IPS-NIHi7 (cell line): Measurements from ENCODE around the gene ICOSLG.
A peak's percentile ranks its signal among the peaks of the same experiment; 100 is the strongest.
"Not testable (repeated sequence)": the region's sequence is repeated elsewhere in the genome, so short reads cannot be mapped to it uniquely, and the experiment has no call there.

ENCODE experiments used
- DNase-seq: peaks from one replicate; pipeline ENCODE4 v3.0.0; 2012; ENCODE audit warnings: mixed read lengths; ENCODE audit errors: extremely low spot score

Gene ICOSLG

GRCh38 chr21:44265734-44266270 lies 25.1 kb upstream of the ICOSLG start:
- no peak for DNase-seq

GRCh38 chr21:44263768-44264167 lies 23.0 kb upstream of the ICOSLG start:
- no peak for DNase-seq

- peak; percentile 77 for DNase-seq
Measured at GRCh38 chr21:44263221-44263760, 22.5 kb upstream of the ICOSLG start.

- no peak for DNase-seq
Measured at GRCh38 chr21:44262338-44263056, 21.8 kb upstream of the ICOSLG start.

GRCh38 chr21:44261675-44262295 lies 21.0 kb upstream of the ICOSLG start, which contains the start of gene DNMT3L:
Gene DNMT3L, minus strand, starts transcription at chr21:44261897. Its CDS starts 638 bp downstream, at chr21:44261259.
- no peak for DNase-seq

- no peak for DNase-seq
Measured at GRCh38 chr21:44260791-44261631, 20.3 kb upstream of the ICOSLG start.

GRCh38 chr21:44260066-44260465 lies 19.3 kb upstream of the ICOSLG start:
- no peak for DNase-seq

GRCh38 chr21:44259082-44259705 lies 18.5 kb upstream of the ICOSLG start:
- no peak for DNase-seq

GRCh38 chr21:44258056-44258725 lies 17.4 kb upstream of the ICOSLG start:
- DNase-seq = no peak

GRCh38 chr21:44255511-44255981 lies 14.8 kb upstream of the ICOSLG start:
- no peak for DNase-seq

- no peak for DNase-seq
Measured at GRCh38 chr21:44253832-44254710, 13.3 kb upstream of the ICOSLG start.

- not testable (repeated sequence) for DNase-seq
Measured at GRCh38 chr21:44249204-44250037, 8.7 kb upstream of the ICOSLG start.

GRCh38 chr21:44247904-44248303 lies 7.2 kb upstream of the ICOSLG start:
- DNase-seq = not testable (repeated sequence)

- not testable (repeated sequence) for DNase-seq
Measured at GRCh38 chr21:44243980-44244379, 3.2 kb upstream of the ICOSLG start.

GRCh38 chr21:44241281-44241680 lies 538 bp upstream of the ICOSLG start:
- DNase-seq = not testable (repeated sequence)

- DNase-seq = not testable (repeated sequence)
Measured at GRCh38 chr21:44240353-44240752, 390 bp downstream of the ICOSLG start.

GRCh38 chr21:44229561-44229960 lies 11.2 kb downstream of the ICOSLG start:
- not testable (repeated sequence) for DNase-seq

GRCh38 chr21:44228109-44228508 lies 12.6 kb downstream of the ICOSLG start:
- DNase-seq = not testable (repeated sequence)

- not testable (repeated sequence) for DNase-seq
Measured at GRCh38 chr21:44227614-44228013, 13.1 kb downstream of the ICOSLG start.
